NOMO-1 treated with dmso at 0.1 percent for 144 hours (cell line): ENCODE results near the gene LENG1.
"Not testable (repeated sequence)": the region's sequence is repeated elsewhere in the genome, so short reads cannot be mapped to it uniquely, and the experiment has no call there.

Experiments used
- DNase-seq: peaks from one replicate; lab custom pipeline; 2025; ENCODE audit not compliant: unreplicated experiment; lab: John Stamatoyannopoulos, UW

The LENG1 gene

GRCh38 chr19:54189735-54190502 lies 30.4 kb upstream of the LENG1 start:
- peak; percentile 100 for DNase-seq

GRCh38 chr19:54189145-54189734 lies 29.7 kb upstream of the LENG1 start, which contains the start of gene MBOAT7:
TSS of gene MBOAT7 (minus strand) at chr19:54189580. CDS start at chr19:54188508, 1,072 bp downstream.
- DNase-seq: no peak

GRCh38 chr19:54188215-54188871 lies 28.8 kb upstream of the LENG1 start:
- DNase-seq: peak; percentile 48

- no peak for DNase-seq
These were observed 27.4 kb upstream of the LENG1 start for GRCh38 chr19:54186934-54187381.

GRCh38 chr19:54186351-54186750 lies 26.8 kb upstream of the LENG1 start:
- no peak for DNase-seq

- DNase-seq: no peak
These were observed 23.9 kb upstream of the LENG1 start for GRCh38 chr19:54183431-54183830.

GRCh38 chr19:54181894-54182293 lies 22.4 kb upstream of the LENG1 start:
- DNase-seq: not testable (repeated sequence)

- no peak for DNase-seq
These were observed 21.2 kb upstream of the LENG1 start for GRCh38 chr19:54180691-54181091.

- no peak for DNase-seq
These were observed 20.5 kb upstream of the LENG1 start for GRCh38 chr19:54179921-54180461.

- DNase-seq: no peak
These were observed 19.8 kb upstream of the LENG1 start for GRCh38 chr19:54179262-54179852.

GRCh38 chr19:54178581-54179261 lies 19.2 kb upstream of the LENG1 start:
- no peak for DNase-seq

- DNase-seq: no peak
These were observed 14.7 kb upstream of the LENG1 start for GRCh38 chr19:54173951-54174834.

- no peak for DNase-seq
These were observed 13.8 kb upstream of the LENG1 start for GRCh38 chr19:54173359-54173699.

- DNase-seq: no peak
These were observed 13.2 kb upstream of the LENG1 start, which contains the start of gene TMC4 for GRCh38 chr19:54172471-54173358. TSS of gene TMC4 (minus strand) at chr19:54173160. CDS start at chr19:54173117, 43 bp downstream.

GRCh38 chr19:54171736-54172431 lies 12.4 kb upstream of the LENG1 start:
- DNase-seq: not testable (repeated sequence)

- DNase-seq: no peak
These were observed 9.7 kb upstream of the LENG1 start for GRCh38 chr19:54169149-54169740.

GRCh38 chr19:54168174-54168917 lies 8.8 kb upstream of the LENG1 start:
- DNase-seq: peak; percentile 74
